Stimulated activated CD8-positive, alpha-beta memory T cell treated with anti-CD3 and anti-CD28 coated beads, Interleukin-4, amount 100 ng/mL, for 24 hours (primary cell): ENCODE measurements around the gene ADCY5.

Source experiments
- DNase-seq: peaks from one replicate; pipeline ENCODE4 v3.0.0-alpha.2; 2020; ENCODE audit warnings: low read depth

Gene ADCY5

GRCh38 chr3:123369085-123369484, 79.8 kb downstream of the ADCY5 start:
- DNase-seq, result no peak

- DNase-seq, result no peak
Observed at GRCh38 chr3:123367467-123368154, 81.3 kb downstream of the ADCY5 start.

- no peak for DNase-seq
Observed at GRCh38 chr3:123365450-123366143, 83.3 kb downstream of the ADCY5 start.

- no peak for DNase-seq
Observed at GRCh38 chr3:123361071-123361470, 87.8 kb downstream of the ADCY5 start.

DNA sequence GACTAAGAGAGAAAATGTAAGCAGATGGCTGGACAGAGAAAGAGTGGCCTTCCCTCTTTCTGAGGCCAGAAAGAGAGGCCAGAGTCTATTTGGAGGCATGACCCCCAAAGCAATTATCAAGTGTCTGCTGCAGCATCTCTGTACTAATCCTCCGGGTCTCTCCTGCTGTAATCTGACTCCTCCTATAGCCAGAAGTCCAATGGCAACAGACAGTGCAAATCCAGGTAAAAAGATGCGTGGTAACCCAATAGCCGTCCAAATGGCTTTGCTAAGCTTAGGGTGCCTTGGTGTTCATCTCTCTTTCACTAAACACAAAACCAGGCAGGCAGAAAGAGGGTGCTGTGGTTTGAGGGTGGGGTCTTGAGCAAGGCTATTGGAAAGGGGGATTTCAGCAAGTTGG, 91.6 kb downstream of the ADCY5 start:
- no peak for DNase-seq

- DNase-seq, result no peak
Observed at GRCh38 chr3:123353850-123354233, 95.0 kb downstream of the ADCY5 start.

DNA sequence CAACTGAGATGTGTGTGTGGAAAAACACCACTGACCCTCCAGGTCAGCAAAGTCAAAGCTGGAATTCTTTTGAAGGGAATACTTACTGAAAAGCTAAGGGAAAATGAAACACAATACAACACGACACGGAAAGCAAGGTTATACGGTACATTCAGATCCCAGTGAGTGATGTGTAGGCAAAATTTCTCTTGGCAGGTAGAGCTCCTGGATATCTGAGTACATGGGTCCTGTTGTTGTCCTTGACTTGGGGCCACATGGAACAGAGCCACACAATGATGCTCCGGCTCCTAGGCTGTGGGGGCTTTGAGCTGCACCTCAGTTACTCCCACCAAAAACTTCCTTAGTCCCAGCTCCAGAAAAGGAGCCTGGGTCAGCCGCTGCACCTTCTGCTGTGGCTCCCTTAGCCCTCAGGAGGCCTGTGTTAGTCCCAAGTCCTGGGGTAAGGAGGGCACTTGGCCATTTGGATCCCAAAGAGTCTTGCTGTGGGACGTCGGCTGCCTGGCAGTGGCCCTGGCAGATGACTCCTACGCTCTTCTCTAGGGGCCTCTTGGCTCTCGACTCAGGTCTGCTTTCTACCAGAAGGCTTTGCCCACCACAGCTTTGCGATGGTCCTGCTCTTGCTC, 95.6 kb downstream of the ADCY5 start:
- DNase-seq, result no peak

DNA sequence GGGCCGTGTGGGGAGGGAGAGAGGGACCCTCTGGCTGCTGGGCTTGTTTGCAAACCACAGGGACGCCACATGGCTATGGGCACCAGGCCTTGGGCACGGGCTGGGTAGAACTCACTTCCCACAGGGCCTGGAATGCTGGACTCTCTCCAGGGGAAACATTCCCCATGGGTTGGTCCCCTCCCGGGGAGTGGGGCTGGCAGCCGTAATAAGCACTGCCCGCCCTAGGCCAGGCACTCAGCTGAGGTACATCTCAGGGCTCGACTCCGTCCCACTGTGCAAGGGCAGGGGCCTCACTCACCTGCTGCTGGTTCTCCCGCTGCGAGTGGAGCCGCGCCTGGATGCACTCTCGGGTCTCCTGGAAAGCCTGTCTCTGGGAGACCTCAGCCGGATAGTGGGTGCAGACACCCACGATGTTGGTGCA, 96.7 kb downstream of the ADCY5 start:
- DNase-seq, result no peak

DNA sequence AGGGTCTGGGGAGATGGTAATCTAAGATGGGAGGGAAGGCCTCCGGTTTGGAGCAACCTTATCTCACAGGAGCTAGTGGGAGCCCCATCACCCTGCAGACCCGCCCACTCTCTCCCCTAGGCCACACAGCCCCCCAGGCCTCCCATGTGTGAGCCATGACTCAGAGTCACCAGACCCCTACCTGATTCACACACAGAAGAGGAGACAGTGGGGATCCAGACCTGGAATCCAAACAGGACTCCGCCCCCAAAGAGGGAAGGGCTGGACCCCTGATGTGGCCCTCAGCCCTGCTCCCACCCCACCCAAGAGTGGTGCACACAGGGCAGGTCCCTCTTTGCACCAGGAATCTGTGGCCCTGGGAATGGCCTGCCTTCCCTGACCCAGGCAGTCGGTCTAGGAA, 97.4 kb downstream of the ADCY5 start:
- DNase-seq, result no peak

DNA sequence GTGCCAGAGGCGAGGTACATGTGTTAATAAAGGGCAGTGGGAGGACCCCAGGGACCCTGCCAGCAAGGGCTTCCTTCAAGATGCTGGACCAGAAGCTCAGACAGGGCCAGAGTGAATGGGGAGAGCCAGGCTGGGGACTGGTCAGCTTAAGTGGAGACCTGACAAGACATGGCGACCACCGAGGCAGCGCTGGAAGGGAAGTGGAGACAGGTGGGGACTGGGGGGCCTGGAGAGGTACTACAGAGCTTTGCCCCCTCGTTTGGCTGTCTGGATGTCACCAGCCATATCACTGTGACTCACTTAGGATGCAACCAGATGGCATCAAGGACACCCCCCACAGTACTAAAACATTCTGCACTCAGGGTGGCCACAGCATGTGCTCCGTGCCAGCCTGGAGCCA, 97.9 kb downstream of the ADCY5 start:
- DNase-seq, result no peak

DNA sequence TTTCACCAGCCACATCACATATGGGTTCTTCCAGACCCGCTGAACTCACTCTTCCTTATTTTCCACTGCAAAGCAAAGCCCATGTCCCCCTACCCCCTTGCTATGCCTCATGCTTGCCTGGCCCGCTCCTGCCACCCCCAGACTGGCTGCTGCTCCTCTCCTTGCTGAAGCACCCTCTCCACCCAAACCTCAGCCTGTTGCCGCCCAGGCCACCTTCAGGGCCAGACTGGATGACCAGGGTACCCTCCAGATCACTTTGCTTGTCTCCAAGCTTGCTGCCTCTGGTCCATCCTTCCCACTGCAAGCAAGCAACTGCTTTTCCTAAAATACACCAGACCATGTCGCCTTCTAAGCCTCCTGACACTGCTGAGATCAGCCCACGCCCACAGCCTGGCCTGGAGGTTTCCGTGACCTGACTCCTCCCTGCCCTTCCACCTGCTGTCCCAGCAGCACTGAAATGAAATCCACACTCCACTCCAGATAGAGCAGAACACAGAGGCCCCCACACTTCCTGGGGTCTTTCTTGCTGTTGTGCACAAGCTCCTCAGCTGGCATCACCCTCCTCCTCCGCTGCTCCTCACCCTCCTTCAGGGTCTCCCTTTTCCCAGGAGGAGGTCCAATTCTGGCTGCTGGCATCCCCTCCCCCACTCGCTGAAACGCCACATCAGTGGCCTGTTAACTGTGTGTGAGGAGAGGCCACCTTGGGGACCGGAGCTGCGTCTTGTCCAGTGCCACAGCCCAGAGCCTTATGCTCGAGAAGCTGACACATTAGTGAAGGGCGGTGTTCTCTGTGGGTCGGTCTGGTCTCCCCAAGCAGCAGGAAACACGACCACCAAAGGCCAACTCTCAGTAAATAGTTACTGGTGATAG, 99.1 kb downstream of the ADCY5 start:
- DNase-seq, result no peak

GRCh38 chr3:123349201-123349535, 99.7 kb downstream of the ADCY5 start:
- no peak for DNase-seq

GRCh38 chr3:123348471-123349200, 100.3 kb downstream of the ADCY5 start:
- no peak for DNase-seq

- no peak for DNase-seq
Observed at GRCh38 chr3:123347691-123348264, 101.1 kb downstream of the ADCY5 start.

DNA sequence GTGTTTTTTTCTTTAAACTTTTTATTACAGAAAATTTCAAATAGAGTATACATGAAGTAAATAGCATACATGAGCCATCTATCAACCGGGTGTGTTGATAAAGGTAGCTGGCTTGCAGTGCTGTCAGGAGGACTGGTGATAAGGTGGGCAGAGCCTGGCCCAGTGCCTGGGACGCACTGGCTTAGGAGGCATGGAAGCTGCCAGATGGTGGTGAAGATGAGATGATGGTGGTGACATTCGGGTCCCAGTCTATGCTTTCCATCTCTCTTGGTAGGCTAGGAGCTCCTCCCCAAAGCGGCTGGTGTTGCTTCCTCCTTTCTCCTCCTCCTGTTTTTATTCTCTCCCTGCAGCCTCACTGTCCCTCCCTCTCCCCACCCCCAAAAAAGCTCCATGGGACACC, 101.7 kb downstream of the ADCY5 start:
- no peak for DNase-seq

GRCh38 chr3:123346021-123346420, 102.9 kb downstream of the ADCY5 start:
- no peak for DNase-seq

- DNase-seq, result no peak
Observed at GRCh38 chr3:123344907-123345594, 103.8 kb downstream of the ADCY5 start.

GRCh38 chr3:123344175-123344906, 104.5 kb downstream of the ADCY5 start:
- DNase-seq, result no peak

- DNase-seq, result no peak
Observed at GRCh38 chr3:123343296-123344174, 105.4 kb downstream of the ADCY5 start.
